ENCODE data around the gene ATAT1. TPM values are rescaled to one million over a fixed set of nuclear protein-coding genes. Genes with fewer than 3 reads are reported as not detected.

ATAT1 gene
- total RNA-seq, 1 experiment from 2014 or later: 29.4 TPM

GRCh38 chr6:30616811-30617564, 9.7 kb upstream of the ATAT1 start, which contains the start of gene PPP1R10:
PPP1R10 (minus strand) TSS chr6:30617243; CDS start chr6:30609944, 7,299 bp downstream.
- Histone ChIP-seq H3K4me3 (peak within 1 kb of the TSS; percentile 87), H3F3A (ENCODE audit: insufficient read depth, low read depth) (peaks cover 77% of the 10 kb centered on the region), H4K20me1 (ENCODE audit: insufficient read depth) (peaks cover 16% of the 10 kb centered on the region; the same call in 1 of the 2 replicates), H2AFZ (peak within 1 kb of the TSS; percentile 85), H3K27me3 (ENCODE audit: insufficient read depth, low read depth) (no peaks in the 10 kb centered on the region), H3K4me2 (peak within 1 kb of the TSS; percentile 98), H3K27ac (peak within 1 kb of the TSS; percentile 86), H3K9me2 (ENCODE audit: insufficient read depth) (no peaks in the 10 kb centered on the region), H3K36me3 (ENCODE audit: low read depth) (peaks cover 27% of the 10 kb centered on the region), H3K9me3 (ENCODE audit: insufficient read depth, low read depth) (no peaks in the 10 kb centered on the region), H3K79me2 (ENCODE audit: low read depth) (peaks cover 49% of the 10 kb centered on the region), H3K4me1 (replicated peaks; ENCODE audit: insufficient read depth) (peaks cover 35% of the 10 kb centered on the region)
- no peak for TF ChIP-seq CTCF (conservative IDR thresholded peaks at IDR 0.05)
- no peak for TF ChIP-seq EZH2 (IDR thresholded peaks at IDR 0.05; ENCODE audit: low read depth)
- BruUV-seq (replicated peaks): TSS peak; percentile 62
- peak; percentile 98 to 99 for DNase-seq
- ChIA-PET CTCF (interaction anchor here (0.5 to 1.2 kb wide), 4 partner anchors 26 to 114 kb away, joined by 3 to 6 read pairs (median 4); no protein-coding TSS in a partner anchor), POLR2A (ENCODE audit: unreplicated experiment) (interaction anchor here (0.6 to 0.7 kb wide), 2 partner anchors 58 to 237 kb away, joined by 4 to 7 read pairs; no protein-coding TSS in a partner anchor)
- intact Hi-C loops (cut with micrococcal nuclease; ENCODE audit: unreplicated experiment): loop anchor here (1.0 to 2.0 kb wide), 5 partner anchors 46 to 266 kb away; partner anchors contain the start of genes ABCF1, GNL1, MDC1 and PPP1R18

- CTCF ChIA-PET: interaction anchor here (0.5 to 1.2 kb wide), 5 partner anchors 18 to 113 kb away, joined by 3 to 6 read pairs (median 4); no protein-coding TSS in a partner anchor
- TSS peak; percentile 30 for BruUV-seq (replicated peaks)
- intact Hi-C loops (cut with micrococcal nuclease; ENCODE audit: unreplicated experiment): loop anchor here (1.0 to 2.0 kb wide), 5 partner anchors 47 to 266 kb away; partner anchors contain the start of genes ABCF1, GNL1, MDC1 and PPP1R18
- Histone ChIP-seq H4K20me1 (ENCODE audit: insufficient read depth) (peaks cover 9% of the 10 kb centered on the region; the same call in 1 of the 2 replicates), H3K9me2 (ENCODE audit: insufficient read depth) (no peaks in the 10 kb centered on the region), H3K27ac (peak within 1 kb of the TSS; percentile 86), H2AFZ (peak within 1 kb of the TSS; percentile 85), H3F3A (ENCODE audit: insufficient read depth, low read depth) (peaks cover 70% of the 10 kb centered on the region), H3K4me3 (peak within 1 kb of the TSS; percentile 87), H3K27me3 (ENCODE audit: insufficient read depth, low read depth) (no peaks in the 10 kb centered on the region), H3K4me1 (replicated peaks; ENCODE audit: insufficient read depth) (peaks cover 29% of the 10 kb centered on the region), H3K9me3 (ENCODE audit: insufficient read depth, low read depth) (no peaks in the 10 kb centered on the region), H3K36me3 (ENCODE audit: low read depth) (peaks cover 27% of the 10 kb centered on the region), H3K79me2 (ENCODE audit: low read depth) (peaks cover 49% of the 10 kb centered on the region), H3K4me2 (peak within 1 kb of the TSS; percentile 98)
- DNase-seq: peak; percentile 89 to 96
- TF ChIP-seq CTCF (conservative IDR thresholded peaks at IDR 0.05): no peak
- TF ChIP-seq EZH2 (IDR thresholded peaks at IDR 0.05; ENCODE audit: low read depth): no peak
- POLR2A ChIA-PET (ENCODE audit: unreplicated experiment): interaction anchor here (0.6 to 0.7 kb wide), 6 partner anchors 48 to 1634 kb away, joined by 3 to 7 read pairs (median 5); partner anchors contain the start of gene NRM
Measured at GRCh38 chr6:30617565-30618269, 9.0 kb upstream of the ATAT1 start, which contains the start of gene MRPS18B. MRPS18B (plus strand) TSS chr6:30617840; CDS start chr6:30617866, 26 bp downstream.
